SU-DHL-6 (cell line): ENCODE results near the gene ELK4.

ENCODE experiments used
- H2AFZ ChIP-seq: fragments of 200-600 bp; sonication (generic); 2 replicates; pipeline ENCODE4 v1.6.1; 2014; ENCODE audit warnings: low read depth, mild to moderate bottlenecking, moderate library complexity, mixed read lengths, antibody characterized with exemption, low read length; ENCODE audit not compliant: severe bottlenecking
- H3F3A ChIP-seq: fragments of 200-600 bp; shearing (Covaris generic); 2 replicates; pipeline ENCODE4 v1.6.0; 2016; ENCODE audit warnings: antibody characterized with exemption, mild to moderate bottlenecking; ENCODE audit not compliant: insufficient read depth
- H3K27ac ChIP-seq: fragments of 200-600 bp; sonication (generic); 2 replicates; pipeline ENCODE4 v1.5.1; 2016; ENCODE audit warnings: low read depth, mild to moderate bottlenecking, low read length, moderate library complexity, mixed read lengths
- H3K27me3 ChIP-seq: fragments of 200-600 bp; sonication (generic), shearing (Covaris generic); 2 replicates; pipeline ENCODE4 v1.6.0; 2014; ENCODE audit warnings: mild to moderate bottlenecking, low read length
- H3K36me3 ChIP-seq: fragments of 200-600 bp; sonication (generic); 2 replicates; pipeline ENCODE4 v1.6.1; 2014; ENCODE audit warnings: mild to moderate bottlenecking, low read length, mixed read lengths
- H3K4me2 ChIP-seq: fragments of 300-600, 200-600 bp; shearing (Covaris generic), sonication (generic); 2 replicates; pipeline ENCODE4 v1.6.0; 2014; ENCODE audit warnings: low read length, low read depth, mild to moderate bottlenecking; ENCODE audit not compliant: poor library complexity, severe bottlenecking
- H3K4me3 ChIP-seq: fragments of 200-600 bp; sonication (generic); 2 replicates; pipeline ENCODE4 v1.5.1; 2014; ENCODE audit warnings: antibody characterized with exemption, low read length, mild to moderate bottlenecking, mixed read lengths; ENCODE audit not compliant: insufficient read depth, poor library complexity, severe bottlenecking
- H3K79me2 ChIP-seq: fragments of 200-600 bp; sonication (generic); 2 replicates; pipeline ENCODE4 v1.6.1; 2014; ENCODE audit warnings: mild to moderate bottlenecking, low read length, moderate library complexity; ENCODE audit not compliant: insufficient read depth
- H3K9ac ChIP-seq: fragments of 200-600 bp; sonication (generic); 2 replicates; pipeline ENCODE4 v1.7.0; 2014; ENCODE audit warnings: mild to moderate bottlenecking, low read length
- H3K9me2 ChIP-seq: fragments of 200-600 bp; sonication (generic); replicated peaks from 2 replicates; pipeline ENCODE4 v1.6.1; 2014; ENCODE audit warnings: low read length; ENCODE audit not compliant: insufficient read depth
- H3K9me3 ChIP-seq: fragments of 200-600 bp; sonication (generic); 2 replicates; pipeline ENCODE4 v1.6.1; 2014; ENCODE audit warnings: low read length, mixed read lengths; ENCODE audit not compliant: insufficient read depth
- H4K20me1 ChIP-seq: fragments of 200-600 bp; sonication (generic); 2 replicates; pipeline ENCODE4 v1.6.1; 2014; ENCODE audit warnings: low read depth, mild to moderate bottlenecking, antibody characterized with exemption, low read length, moderate library complexity, mixed read lengths
- CTCF ChIP-seq: fragments of 200-600 bp; sonication (generic); IDR thresholded peaks from one replicate; pipeline ENCODE4 v1.5.1; 2017; ENCODE audit warnings: antibody characterized with exemption, mild to moderate bottlenecking, low read length, moderate library complexity; ENCODE audit not compliant: insufficient read depth, poor library complexity, severe bottlenecking
- EZH2phosphoT487 ChIP-seq: fragments of 200-600 bp; sonication (generic), shearing (Covaris generic); conservative IDR thresholded peaks from 2 replicates; pipeline ENCODE4 v1.6.1; 2018; ENCODE audit warnings: mild to moderate bottlenecking, antibody characterized with exemption, low read length, moderate library complexity, mixed read lengths

ELK4 gene

GRCh38 chr1:205600085-205600484 lies 31.7 kb downstream of the ELK4 start:
- no peak for TF ChIP-seq EZH2phosphoT487
- no peak for TF ChIP-seq CTCF
- no peaks in the 10 kb centered on the region for H3K79me2 ChIP-seq
- H3K36me3 ChIP-seq, result peaks cover 7% of the 10 kb centered on the region
- H2AFZ ChIP-seq, result no peak overlapping the region
- H3K27me3 ChIP-seq, result no peaks in the 10 kb centered on the region
- no peaks in the 10 kb centered on the region for H3K9me3 ChIP-seq
- no peaks in the 10 kb centered on the region for H4K20me1 ChIP-seq
- H3K27ac ChIP-seq, result no peak overlapping the region
- H3K4me3 ChIP-seq, result no peak overlapping the region
- peaks cover 29% of the 10 kb centered on the region for H3F3A ChIP-seq
- H3K4me2 ChIP-seq, result no peak overlapping the region
- H3K9me2 ChIP-seq, result no peaks in the 10 kb centered on the region
- no peak overlapping the region for H3K9ac ChIP-seq

GRCh38 chr1:205599669-205600042 lies 32.2 kb downstream of the ELK4 start:
- no peaks in the 10 kb centered on the region for H4K20me1 ChIP-seq
- no peak overlapping the region for H3K4me2 ChIP-seq
- H3K79me2 ChIP-seq, result no peaks in the 10 kb centered on the region
- no peak overlapping the region for H3K4me3 ChIP-seq
- peaks cover 33% of the 10 kb centered on the region for H3F3A ChIP-seq
- no peak overlapping the region for H2AFZ ChIP-seq
- H3K9me3 ChIP-seq, result no peaks in the 10 kb centered on the region
- no peaks in the 10 kb centered on the region for H3K9me2 ChIP-seq
- H3K36me3 ChIP-seq, result peaks cover 7% of the 10 kb centered on the region
- H3K27ac ChIP-seq, result no peak overlapping the region
- no peak overlapping the region for H3K9ac ChIP-seq
- TF ChIP-seq EZH2phosphoT487 (no peak), CTCF (no peak)
- H3K27me3 ChIP-seq, result no peaks in the 10 kb centered on the region

- no peak overlapping the region for H3K27ac ChIP-seq
- H3K36me3 ChIP-seq, result peaks cover 7% of the 10 kb centered on the region
Observed at GRCh38 chr1:205598841-205599668, 32.8 kb downstream of the ELK4 start.

More at GRCh38 chr1:205598841-205599668, 32.8 kb downstream of the ELK4 start:
- no peaks in the 10 kb centered on the region for H3K27me3 ChIP-seq
- H2AFZ ChIP-seq, result no peak overlapping the region
- no peaks in the 10 kb centered on the region for H3K79me2 ChIP-seq
- H3F3A ChIP-seq, result peaks cover 39% of the 10 kb centered on the region
- TF ChIP-seq EZH2phosphoT487 (no peak), CTCF (no peak)
- H3K9me2 ChIP-seq, result no peaks in the 10 kb centered on the region
- no peak overlapping the region for H3K4me3 ChIP-seq
- H3K9ac ChIP-seq, result no peak overlapping the region
- H3K4me2 ChIP-seq, result no peak overlapping the region
- H4K20me1 ChIP-seq, result no peaks in the 10 kb centered on the region
- no peaks in the 10 kb centered on the region for H3K9me3 ChIP-seq
